NCI-H446 (cell line): Measurements from ENCODE around the gene ZNF529.

ENCODE experiments used
- DNase-seq, 2 experiments: peaks; one replicate each; lab custom pipeline; 2025; lab: John Stamatoyannopoulos, UW

Gene ZNF529

DNA sequence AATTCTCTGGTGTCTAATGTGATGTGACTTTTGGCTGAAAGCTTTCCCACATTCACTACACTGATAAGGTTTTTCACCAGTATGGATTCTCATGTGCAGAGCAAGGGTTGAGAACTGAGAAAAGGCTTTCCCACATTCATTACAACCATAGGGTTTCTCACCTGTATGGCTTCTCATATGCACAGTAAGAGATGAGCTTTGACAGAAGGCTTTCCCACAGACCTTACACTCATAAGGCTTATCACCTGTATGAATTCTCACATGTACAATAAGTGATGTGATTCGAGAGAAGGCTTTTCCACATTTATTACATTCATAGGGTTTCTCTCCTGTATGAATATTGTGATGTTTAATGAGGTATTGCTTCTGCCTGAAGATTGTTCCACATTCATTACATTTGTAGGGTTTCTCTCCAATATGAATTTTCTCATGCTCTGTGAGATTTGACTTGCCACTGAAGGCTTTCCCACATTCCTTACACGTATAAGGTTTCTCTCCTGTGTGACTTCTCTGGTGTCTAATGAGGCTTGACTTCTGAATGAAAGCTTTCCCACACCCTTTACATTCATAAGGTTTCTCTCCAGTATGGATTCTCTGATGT is 59.0 kb downstream of the ZNF529 start:
- DNase-seq: no peak

DNA sequence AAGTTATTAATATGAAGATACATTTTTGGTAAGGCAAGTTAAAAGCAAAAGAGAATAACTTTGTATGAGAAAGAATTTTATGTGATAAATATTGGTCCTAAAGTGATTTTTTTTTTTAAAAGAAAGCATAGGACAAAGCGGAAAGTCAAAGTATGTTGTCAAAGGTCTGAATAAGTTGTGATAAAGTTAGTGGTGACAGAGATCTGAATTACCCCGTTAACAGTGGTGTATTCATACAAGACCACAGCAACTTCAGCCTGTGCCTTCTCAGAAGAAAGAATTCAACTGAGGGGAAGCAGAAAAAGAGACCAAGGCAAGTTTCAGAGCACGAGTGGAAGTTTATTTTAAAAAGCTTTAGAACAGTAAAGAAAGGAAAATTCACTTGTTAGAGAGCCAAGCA is 64.8 kb downstream of the ZNF529 start:
- DNase-seq: no peak

DNA sequence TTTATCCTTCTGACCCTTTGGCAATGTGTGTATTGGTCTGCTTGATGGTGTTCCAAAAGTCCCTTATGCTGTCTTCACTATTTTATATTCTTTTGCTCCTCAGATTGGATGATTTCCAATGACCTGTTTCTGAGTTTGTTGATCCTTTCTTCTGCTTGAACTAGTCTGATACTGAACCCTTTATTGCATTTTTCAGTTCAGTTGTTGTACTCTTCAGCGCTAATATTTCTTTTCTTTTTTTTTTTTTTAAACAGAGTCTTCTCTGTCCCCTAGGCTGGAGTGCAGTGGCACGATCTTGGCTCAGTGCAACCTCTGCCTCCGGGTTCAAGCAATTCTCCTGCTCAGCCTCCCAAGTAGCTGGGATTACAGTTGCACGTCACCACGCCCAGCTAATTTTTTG is 71.1 kb downstream of the ZNF529 start:
- DNase-seq: no peak

DNA sequence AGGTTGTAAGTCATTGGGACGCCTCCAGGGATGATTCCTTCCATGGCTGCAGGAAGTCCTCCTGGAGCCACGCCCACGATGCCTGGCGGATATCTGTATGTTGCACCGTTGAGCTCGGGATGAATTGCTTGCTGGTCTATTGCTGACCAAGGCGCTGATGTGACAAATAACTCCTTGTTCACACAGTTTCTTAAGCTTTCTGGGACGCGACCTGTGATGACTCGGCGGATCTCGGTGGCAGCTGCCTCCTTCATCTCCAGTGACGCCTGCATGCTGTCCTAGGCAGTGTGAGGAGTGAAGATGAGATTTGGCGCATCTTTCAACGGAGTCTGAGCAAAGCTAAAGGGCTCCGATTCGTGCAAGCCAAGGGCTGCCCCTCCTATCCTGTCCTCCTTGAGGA is 76.1 kb downstream of the ZNF529 start:
- no peak for DNase-seq
